ENCODE measurements around the gene VEZF1.

- TF ChIP-seq, protein P1, sequence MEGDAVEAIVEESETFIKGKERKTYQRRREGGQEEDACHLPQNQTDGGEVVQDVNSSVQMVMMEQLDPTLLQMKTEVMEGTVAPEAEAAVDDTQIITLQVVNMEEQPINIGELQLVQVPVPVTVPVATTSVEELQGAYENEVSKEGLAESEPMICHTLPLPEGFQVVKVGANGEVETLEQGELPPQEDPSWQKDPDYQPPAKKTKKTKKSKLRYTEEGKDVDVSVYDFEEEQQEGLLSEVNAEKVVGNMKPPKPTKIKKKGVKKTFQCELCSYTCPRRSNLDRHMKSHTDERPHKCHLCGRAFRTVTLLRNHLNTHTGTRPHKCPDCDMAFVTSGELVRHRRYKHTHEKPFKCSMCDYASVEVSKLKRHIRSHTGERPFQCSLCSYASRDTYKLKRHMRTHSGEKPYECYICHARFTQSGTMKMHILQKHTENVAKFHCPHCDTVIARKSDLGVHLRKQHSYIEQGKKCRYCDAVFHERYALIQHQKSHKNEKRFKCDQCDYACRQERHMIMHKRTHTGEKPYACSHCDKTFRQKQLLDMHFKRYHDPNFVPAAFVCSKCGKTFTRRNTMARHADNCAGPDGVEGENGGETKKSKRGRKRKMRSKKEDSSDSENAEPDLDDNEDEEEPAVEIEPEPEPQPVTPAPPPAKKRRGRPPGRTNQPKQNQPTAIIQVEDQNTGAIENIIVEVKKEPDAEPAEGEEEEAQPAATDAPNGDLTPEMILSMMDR (IDR thresholded peaks at IDR 0.05; ENCODE audit: poor library complexity), result no peak
- TF ChIP-seq EZH2 (IDR thresholded peaks at IDR 0.05; ENCODE audit: borderline replicate concordance), result no peak
These were observed 25.5 kb downstream of the VEZF1 start for GRCh38 chr17:57962279-57963148.
